HepG2 (cell line): Measurements from ENCODE around the gene ERC1. TPM values are rescaled to one million over a fixed set of nuclear protein-coding genes. Genes with fewer than 3 reads are reported as not detected.

Source experiments
- ATAC-seq: fragments of 200-7000 bp; cut with Tn5 transposase; 3 replicates; pipeline ENCODE4 v1.9.1; 2020; ENCODE audit warnings: mild to moderate bottlenecking, moderate library complexity
- BruUV-seq: library from RNA; stranded (reverse); fragments of 400-500 nt; replicated peaks from 2 replicates; lab custom pipeline; 2021; lab: Mats Ljungman, UMichigan
- CTCF ChIA-PET: fragments of 300-600 bp; formaldehyde crosslinking; extraction: SDS; loops from one replicate; lab custom pipeline; 2021; ENCODE audit warnings: low total read pairs, inconsistent platforms, low intra/inter-chr PET ratio; lab: Yijun Ruan, JAX
- POLR2A ChIA-PET: fragments of 350-600 bp; sonication (Branson Sonifier 250); formaldehyde crosslinking; loops from one replicate; lab custom pipeline; 2020; ENCODE audit warnings: antibody characterized with exemption, inconsistent platforms; lab: Yijun Ruan, JAX
- DNase-seq: peaks from one replicate; pipeline ENCODE4 v3.0.0-alpha.2; 2015; ENCODE audit warnings: low spot score
- FAIRE-seq: peaks from 3 replicates; lab custom pipeline; 2011; peaks lifted over from hg19 to GRCh38; lab: Jason Lieb, UNC
- H2AFZ ChIP-seq: one replicate; pipeline ENCODE4 v1.6.1; 2011; ENCODE audit warnings: low read length, inconsistent platforms
- H3K27ac ChIP-seq: fragments of 300-600 bp; 3 replicates; pipeline ENCODE4 v1.8.0; 2011; ENCODE audit warnings: mixed run types, mild to moderate bottlenecking, mixed read lengths, low read length, inconsistent platforms; ENCODE audit not compliant: insufficient read depth; ENCODE audit errors: extremely low read length
- H3K27me3 ChIP-seq, 2 experiments: fragments of 200-600 bp in 1 of 2; 2 replicates in 1 of 2; 3 replicates in 1 of 2; pipeline versions ENCODE4 v1.6.0 to v1.8.0; 2011; ENCODE audit warnings: low read length in 2 of 2, mild to moderate bottlenecking in 2 of 2, moderate library complexity in 2 of 2, inconsistent platforms in 1 of 2; ENCODE audit not compliant: insufficient read depth in 2 of 2, control insufficient read depth in 1 of 2
- H3K36me3 ChIP-seq, 2 experiments: fragments of 200-600 bp in 1 of 2; replicated peaks in 1 of 2; 2 replicates in 1 of 2; 3 replicates in 1 of 2; pipeline versions ENCODE4 v1.5.1 to v1.8.0; 2011; ENCODE audit warnings: low read length in 2 of 2, inconsistent platforms in 1 of 2; ENCODE audit not compliant: insufficient read depth in 2 of 2, control insufficient read depth in 1 of 2
- H3K4me1 ChIP-seq: 2 replicates; pipeline ENCODE4 v1.5.1; 2012; ENCODE audit warnings: low read length, inconsistent platforms; ENCODE audit not compliant: insufficient read depth
- H3K4me2 ChIP-seq: 2 replicates; pipeline ENCODE4 v1.6.0; 2011; ENCODE audit warnings: low read depth, low read length, inconsistent platforms
- H3K4me3 ChIP-seq, 3 experiments: fragments of 200-600 bp in 1 of 3; sonication (generic), shearing (Covaris generic) in 1 of 3; replicated peaks in 1 of 3; 2 replicates each; pipeline ENCODE4 v1.5.1; 2011 to 2016; ENCODE audit warnings: low read length in 3 of 3, inconsistent platforms in 2 of 3, low read depth in 2 of 3, mild to moderate bottlenecking in 2 of 3, control low read depth in 1 of 3, mixed read lengths in 1 of 3; ENCODE audit not compliant: insufficient read depth in 1 of 3
- H3K79me2 ChIP-seq: one replicate; pipeline ENCODE4 v1.6.1; 2011; ENCODE audit warnings: low read length, inconsistent platforms; ENCODE audit not compliant: insufficient read depth
- H3K9ac ChIP-seq: 2 replicates; pipeline ENCODE4 v1.6.0; 2011; ENCODE audit warnings: mild to moderate bottlenecking, low read depth, low read length, inconsistent platforms; ENCODE audit not compliant: insufficient read depth
- H3K9me3 ChIP-seq: 2 replicates; pipeline ENCODE4 v1.5.1; 2012; ENCODE audit warnings: mild to moderate bottlenecking, low read length
- H4K20me1 ChIP-seq: 2 replicates; pipeline ENCODE4 v1.6.0; 2011; ENCODE audit warnings: inconsistent platforms, mild to moderate bottlenecking, low read length, moderate library complexity; ENCODE audit not compliant: insufficient read depth
- EED ChIP-seq: sonication (generic); formaldehyde crosslinking; IDR thresholded peaks from 2 replicates; pipeline ENCODE4 v1.5.0; 2020; ENCODE audit warnings: mild to moderate bottlenecking, missing genetic modification reagents
- GATA4 ChIP-seq: sonication (generic); IDR thresholded peaks from 2 replicates; pipeline ENCODE4 v1.6.1; 2016; ENCODE audit warnings: antibody characterized with exemption, low read depth, borderline replicate concordance
- KAT7 ChIP-seq: IDR thresholded peaks from 2 replicates; pipeline ENCODE4 v1.6.1; 2018; ENCODE audit warnings: borderline replicate concordance, missing compliant biosample characterization
- NBN ChIP-seq: fragments of 450-650 bp; conservative IDR thresholded peaks from 2 replicates; pipeline ENCODE4 v1.6.1; 2017
- NPAS2 ChIP-seq: sonication (generic); formaldehyde crosslinking; IDR thresholded peaks from 2 replicates; pipeline ENCODE4 v1.8.0; 2022; ENCODE audit warnings: mild to moderate bottlenecking, missing genetic modification reagents, borderline replicate concordance
- PTBP1 ChIP-seq: fragments of 200-400 bp; formaldehyde crosslinking; IDR thresholded peaks from 2 replicates; pipeline ENCODE4 v1.6.1; 2018; ENCODE audit warnings: low read length, low read depth; ENCODE audit not compliant: poor library complexity, severe bottlenecking
- SKI ChIP-seq: fragments of 450-650 bp; IDR thresholded peaks from one replicate; pipeline ENCODE4 v1.6.1; 2018; ENCODE audit warnings: mild to moderate bottlenecking; ENCODE audit not compliant: partially characterized antibody
- TAF1 ChIP-seq: sonication (generic); formaldehyde crosslinking; IDR thresholded peaks from 2 replicates; pipeline ENCODE4 v1.4.0; 2020; ENCODE audit warnings: missing genetic modification reagents
- ZNF180 ChIP-seq: sonication (generic); formaldehyde crosslinking; IDR thresholded peaks from 2 replicates; pipeline ENCODE4 v1.4.0; 2020; ENCODE audit warnings: low read depth, missing genetic modification reagents, borderline replicate concordance
- ZNF549 ChIP-seq: sonication (generic); formaldehyde crosslinking; IDR thresholded peaks from 2 replicates; pipeline ENCODE4 v1.5.0; 2020; ENCODE audit warnings: missing genetic modification reagents
- ZNF878 ChIP-seq: sonication (generic); formaldehyde crosslinking; IDR thresholded peaks from 2 replicates; pipeline ENCODE4 v1.8.1; 2023; ENCODE audit warnings: mild to moderate bottlenecking, missing genetic modification reagents, moderate library complexity
- WGBS: methylation state at CpG from one replicate; pipeline ENCODE4 v1.1.6; 2017; ENCODE audit warnings: low lambda C conversion rate; 5-methylcytosine and 5-hydroxymethylcytosine counted together
- in situ Hi-C: cut with HindIII; loops from 2 replicates; pipeline ENCODE4 v1.10.0; 2017; ENCODE audit warnings: low pct_unique_long_range_greater_than_20kb; ENCODE audit not compliant: extremely low pct_ligation_motif_present
- intact Hi-C: fragments of 100-400 bp; cut with micrococcal nuclease; formaldehyde crosslinking; loops from one replicate; pipeline ENCODE4 v1.10.0; 2022; ENCODE audit not compliant: unreplicated experiment
- polyA plus RNA-seq, 8 experiments: library from polyadenylated mRNA; depleted of rRNA in 3 of 8; stranded (reverse) in 7 of 8; unstranded in 1 of 8; fragments of >200 nt; fragmentation: Illumina TruSeq in 4 of 8; extraction: Trizol in 4 of 8; gene quantifications; 2 replicates each; pipeline versions ENCODE4 v1.2.1 to v1.2.3, GENCODE V29; 2011 to 2016; ENCODE audit warnings: low read depth in 4 of 8, missing spikeins in 1 of 8, mixed read lengths in 1 of 8; ENCODE audit not compliant: insufficient read depth in 1 of 8
- total RNA-seq, 5 experiments: library from RNA; depleted of rRNA; stranded (reverse); fragments of >200 nt; fragmentation: Illumina TruSeq; extraction: Trizol; gene quantifications; 2 replicates each; pipeline ENCODE4 v1.2.3, GENCODE V29; 2016; ENCODE audit warnings: low read depth in 1 of 5
- TF ChIP-seq, protein P1 (sequence below): sonication (generic); formaldehyde crosslinking; IDR thresholded peaks from 2 replicates; pipeline ENCODE4 v1.8.1; 2023; ENCODE audit warnings: mild to moderate bottlenecking, missing genetic modification reagents, borderline replicate concordance
- TF ChIP-seq, protein P2 (sequence below): sonication (generic); formaldehyde crosslinking; IDR thresholded peaks from 2 replicates; pipeline ENCODE4 v1.4.0; 2020; ENCODE audit warnings: missing genetic modification reagents, low read depth, mild to moderate bottlenecking, borderline replicate concordance
- TF ChIP-seq, protein P3 (sequence below): sonication (generic); formaldehyde crosslinking; IDR thresholded peaks from 2 replicates; pipeline ENCODE4 v1.4.0; 2020; ENCODE audit warnings: missing genetic modification reagents
- TF ChIP-seq, protein P4 (sequence below): sonication (generic); formaldehyde crosslinking; IDR thresholded peaks from 2 replicates; pipeline ENCODE4 v1.4.0; 2020; ENCODE audit warnings: missing genetic modification reagents

The ERC1 gene
- total and polyA plus RNA-seq, 2 of the 13 experiments (the other 11 are each of a cell fraction or from before 2014, with no cell fraction given), result 6.1 to 12.4 TPM

DNA sequence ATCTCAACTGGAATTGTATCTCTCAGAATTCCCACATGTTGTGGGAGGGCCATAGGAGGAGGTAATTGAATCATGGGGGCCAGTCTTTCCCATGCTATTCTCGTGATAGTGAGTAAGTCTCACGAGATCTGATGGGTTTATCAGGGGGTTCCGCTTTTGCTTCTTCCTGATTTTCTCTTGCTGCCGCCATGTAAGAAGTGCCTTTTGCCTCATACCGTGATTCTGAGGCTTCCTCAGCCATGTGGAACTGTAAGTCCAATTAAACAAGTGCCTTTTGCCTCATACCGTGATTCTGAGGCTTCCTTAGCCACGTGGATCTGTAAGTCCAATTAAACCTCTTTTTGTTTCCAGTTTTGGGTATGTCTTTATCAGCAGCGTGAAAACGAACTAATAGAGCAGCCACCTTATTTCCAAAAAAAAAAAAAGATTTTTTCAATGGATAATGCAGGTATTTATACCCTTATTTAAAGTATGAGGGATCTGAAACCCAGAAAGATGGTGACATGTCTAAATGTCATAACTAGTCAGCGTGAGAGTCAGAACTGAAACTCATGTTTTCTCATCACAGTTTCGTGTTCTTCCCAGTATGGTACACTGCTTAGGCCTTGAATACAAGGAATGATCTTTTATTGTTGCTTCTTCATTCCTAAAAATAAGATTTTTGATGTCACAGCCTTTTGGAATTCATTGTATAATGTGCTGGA is 89.6 kb downstream of the ERC1 start:
- H3K36me3 ChIP-seq, result no peaks in the 10 kb centered on the region
- in situ Hi-C loops (loop anchor here (25.0 kb wide), 1 partner anchor 518 kb away; no protein-coding TSS in a partner anchor), intact Hi-C loops (no loop called here)
- no peak overlapping the region for H3K4me3 ChIP-seq
- no peak overlapping the region for H3K4me2 ChIP-seq
- no peak overlapping the region for H3K9ac ChIP-seq
- no peak overlapping the region for H2AFZ ChIP-seq
- H3K27me3 ChIP-seq, result no peaks in the 10 kb centered on the region
- no peaks in the 10 kb centered on the region for H3K79me2 ChIP-seq
- no peak overlapping the region for H3K27ac ChIP-seq
- no TSS peak for BruUV-seq
- TF ChIP-seq EED (CRISPR knock-in tag) (no peak), TAF1 (no peak), KAT7 (no peak), NPAS2 (no peak), ZNF180 (CRISPR knock-in tag) (no peak), ZNF549 (CRISPR knock-in tag) (no peak), SKI (no peak), NBN (no peak), GATA4 (no peak), PTBP1 (no peak), ZNF878 (no peak)
- TF ChIP-seq, protein P1, sequence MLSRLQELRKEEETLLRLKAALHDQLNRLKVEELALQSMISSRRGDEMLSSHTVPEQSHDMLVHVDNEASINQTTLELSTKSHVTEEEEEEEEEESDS (CRISPR knock-in tag), result no peak
- TF ChIP-seq, protein P2, sequence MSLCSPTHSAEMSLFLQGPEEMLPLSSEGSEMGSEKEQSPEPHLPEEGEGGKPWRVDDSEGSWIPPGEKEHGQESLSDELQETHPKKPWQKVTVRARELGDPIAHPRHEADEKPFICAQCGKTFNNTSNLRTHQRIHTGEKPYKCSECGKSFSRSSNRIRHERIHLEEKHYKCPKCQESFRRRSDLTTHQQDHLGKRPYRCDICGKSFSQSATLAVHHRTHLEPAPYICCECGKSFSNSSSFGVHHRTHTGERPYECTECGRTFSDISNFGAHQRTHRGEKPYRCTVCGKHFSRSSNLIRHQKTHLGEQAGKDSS (CRISPR knock-in tag), result no peak
- TF ChIP-seq, protein P3, sequence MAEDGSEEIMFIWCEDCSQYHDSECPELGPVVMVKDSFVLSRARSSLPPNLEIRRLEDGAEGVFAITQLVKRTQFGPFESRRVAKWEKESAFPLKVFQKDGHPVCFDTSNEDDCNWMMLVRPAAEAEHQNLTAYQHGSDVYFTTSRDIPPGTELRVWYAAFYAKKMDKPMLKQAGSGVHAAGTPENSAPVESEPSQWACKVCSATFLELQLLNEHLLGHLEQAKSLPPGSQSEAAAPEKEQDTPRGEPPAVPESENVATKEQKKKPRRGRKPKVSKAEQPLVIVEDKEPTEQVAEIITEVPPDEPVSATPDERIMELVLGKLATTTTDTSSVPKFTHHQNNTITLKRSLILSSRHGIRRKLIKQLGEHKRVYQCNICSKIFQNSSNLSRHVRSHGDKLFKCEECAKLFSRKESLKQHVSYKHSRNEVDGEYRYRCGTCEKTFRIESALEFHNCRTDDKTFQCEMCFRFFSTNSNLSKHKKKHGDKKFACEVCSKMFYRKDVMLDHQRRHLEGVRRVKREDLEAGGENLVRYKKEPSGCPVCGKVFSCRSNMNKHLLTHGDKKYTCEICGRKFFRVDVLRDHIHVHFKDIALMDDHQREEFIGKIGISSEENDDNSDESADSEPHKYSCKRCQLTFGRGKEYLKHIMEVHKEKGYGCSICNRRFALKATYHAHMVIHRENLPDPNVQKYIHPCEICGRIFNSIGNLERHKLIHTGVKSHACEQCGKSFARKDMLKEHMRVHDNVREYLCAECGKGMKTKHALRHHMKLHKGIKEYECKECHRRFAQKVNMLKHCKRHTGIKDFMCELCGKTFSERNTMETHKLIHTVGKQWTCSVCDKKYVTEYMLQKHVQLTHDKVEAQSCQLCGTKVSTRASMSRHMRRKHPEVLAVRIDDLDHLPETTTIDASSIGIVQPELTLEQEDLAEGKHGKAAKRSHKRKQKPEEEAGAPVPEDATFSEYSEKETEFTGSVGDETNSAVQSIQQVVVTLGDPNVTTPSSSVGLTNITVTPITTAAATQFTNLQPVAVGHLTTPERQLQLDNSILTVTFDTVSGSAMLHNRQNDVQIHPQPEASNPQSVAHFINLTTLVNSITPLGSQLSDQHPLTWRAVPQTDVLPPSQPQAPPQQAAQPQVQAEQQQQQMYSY (CRISPR knock-in tag), result no peak
- TF ChIP-seq, protein P4, sequence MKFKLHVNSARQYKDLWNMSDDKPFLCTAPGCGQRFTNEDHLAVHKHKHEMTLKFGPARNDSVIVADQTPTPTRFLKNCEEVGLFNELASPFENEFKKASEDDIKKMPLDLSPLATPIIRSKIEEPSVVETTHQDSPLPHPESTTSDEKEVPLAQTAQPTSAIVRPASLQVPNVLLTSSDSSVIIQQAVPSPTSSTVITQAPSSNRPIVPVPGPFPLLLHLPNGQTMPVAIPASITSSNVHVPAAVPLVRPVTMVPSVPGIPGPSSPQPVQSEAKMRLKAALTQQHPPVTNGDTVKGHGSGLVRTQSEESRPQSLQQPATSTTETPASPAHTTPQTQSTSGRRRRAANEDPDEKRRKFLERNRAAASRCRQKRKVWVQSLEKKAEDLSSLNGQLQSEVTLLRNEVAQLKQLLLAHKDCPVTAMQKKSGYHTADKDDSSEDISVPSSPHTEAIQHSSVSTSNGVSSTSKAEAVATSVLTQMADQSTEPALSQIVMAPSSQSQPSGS (CRISPR knock-in tag), result no peak
- WGBS, result 94% methylated on average over 11 of the region's 11 CpGs
- ATAC-seq (no peak), FAIRE-seq (no peak), DNase-seq (no peak)
- no peaks in the 10 kb centered on the region for H4K20me1 ChIP-seq
- H3K4me1 ChIP-seq, result peaks cover 2% of the 10 kb centered on the region
- H3K9me3 ChIP-seq, result no peaks in the 10 kb centered on the region
- ChIA-PET CTCF (no interaction called here), POLR2A (no interaction called here)
